Coronary artery (tissue), 2 donors: ENCODE measurements around the gene SIGLEC12.

ENCODE experiments used
- DNase-seq: peaks from one replicate; pipeline ENCODE4 v3.0.0-alpha.2; 2017; ENCODE audit warnings: low spot score
- H3K27ac ChIP-seq, 2 donors: fragments of 200-600 bp; sonication (generic); one replicate each; pipeline ENCODE4 v1.5.1; 2016 to 2019
- H3K4me3 ChIP-seq: fragments of 200-600 bp; sonication (generic); 2 replicates; pipeline ENCODE4 v1.5.1; 2016; ENCODE audit warnings: mild to moderate bottlenecking, moderate library complexity
- TF ChIP-seq, protein P1 (sequence below): fragments of 200-600 bp; sonication (generic); IDR thresholded peaks from one replicate; pipeline ENCODE4 v1.5.1; 2019; ENCODE audit warnings: antibody characterized with exemption

Gene SIGLEC12

DNA sequence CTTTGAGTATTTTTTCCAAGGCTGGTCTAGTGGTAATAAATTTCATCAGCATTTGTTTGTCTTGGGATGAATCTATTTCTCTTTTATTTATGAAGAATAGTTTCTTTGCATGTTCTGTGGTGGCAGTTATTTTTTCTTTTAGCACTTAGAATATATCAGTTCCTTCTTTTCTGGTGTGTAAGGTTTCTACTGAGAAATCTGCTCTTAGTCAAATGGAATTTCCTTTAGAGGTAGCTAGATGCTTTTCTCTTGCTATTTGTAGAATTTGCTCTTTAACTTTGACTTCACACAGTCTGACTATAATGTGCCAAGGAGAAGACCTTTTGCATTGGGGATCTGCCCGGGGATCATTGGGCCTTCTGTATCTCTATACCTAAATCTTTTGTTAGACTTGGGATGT lies 33.9 kb upstream of the SIGLEC12 start:
- TF ChIP-seq, protein P1, sequence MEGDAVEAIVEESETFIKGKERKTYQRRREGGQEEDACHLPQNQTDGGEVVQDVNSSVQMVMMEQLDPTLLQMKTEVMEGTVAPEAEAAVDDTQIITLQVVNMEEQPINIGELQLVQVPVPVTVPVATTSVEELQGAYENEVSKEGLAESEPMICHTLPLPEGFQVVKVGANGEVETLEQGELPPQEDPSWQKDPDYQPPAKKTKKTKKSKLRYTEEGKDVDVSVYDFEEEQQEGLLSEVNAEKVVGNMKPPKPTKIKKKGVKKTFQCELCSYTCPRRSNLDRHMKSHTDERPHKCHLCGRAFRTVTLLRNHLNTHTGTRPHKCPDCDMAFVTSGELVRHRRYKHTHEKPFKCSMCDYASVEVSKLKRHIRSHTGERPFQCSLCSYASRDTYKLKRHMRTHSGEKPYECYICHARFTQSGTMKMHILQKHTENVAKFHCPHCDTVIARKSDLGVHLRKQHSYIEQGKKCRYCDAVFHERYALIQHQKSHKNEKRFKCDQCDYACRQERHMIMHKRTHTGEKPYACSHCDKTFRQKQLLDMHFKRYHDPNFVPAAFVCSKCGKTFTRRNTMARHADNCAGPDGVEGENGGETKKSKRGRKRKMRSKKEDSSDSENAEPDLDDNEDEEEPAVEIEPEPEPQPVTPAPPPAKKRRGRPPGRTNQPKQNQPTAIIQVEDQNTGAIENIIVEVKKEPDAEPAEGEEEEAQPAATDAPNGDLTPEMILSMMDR: no peak
- Histone ChIP-seq H3K27ac (no peak overlapping the region), H3K4me3 (no peak overlapping the region)
- DNase-seq: no peak

DNA sequence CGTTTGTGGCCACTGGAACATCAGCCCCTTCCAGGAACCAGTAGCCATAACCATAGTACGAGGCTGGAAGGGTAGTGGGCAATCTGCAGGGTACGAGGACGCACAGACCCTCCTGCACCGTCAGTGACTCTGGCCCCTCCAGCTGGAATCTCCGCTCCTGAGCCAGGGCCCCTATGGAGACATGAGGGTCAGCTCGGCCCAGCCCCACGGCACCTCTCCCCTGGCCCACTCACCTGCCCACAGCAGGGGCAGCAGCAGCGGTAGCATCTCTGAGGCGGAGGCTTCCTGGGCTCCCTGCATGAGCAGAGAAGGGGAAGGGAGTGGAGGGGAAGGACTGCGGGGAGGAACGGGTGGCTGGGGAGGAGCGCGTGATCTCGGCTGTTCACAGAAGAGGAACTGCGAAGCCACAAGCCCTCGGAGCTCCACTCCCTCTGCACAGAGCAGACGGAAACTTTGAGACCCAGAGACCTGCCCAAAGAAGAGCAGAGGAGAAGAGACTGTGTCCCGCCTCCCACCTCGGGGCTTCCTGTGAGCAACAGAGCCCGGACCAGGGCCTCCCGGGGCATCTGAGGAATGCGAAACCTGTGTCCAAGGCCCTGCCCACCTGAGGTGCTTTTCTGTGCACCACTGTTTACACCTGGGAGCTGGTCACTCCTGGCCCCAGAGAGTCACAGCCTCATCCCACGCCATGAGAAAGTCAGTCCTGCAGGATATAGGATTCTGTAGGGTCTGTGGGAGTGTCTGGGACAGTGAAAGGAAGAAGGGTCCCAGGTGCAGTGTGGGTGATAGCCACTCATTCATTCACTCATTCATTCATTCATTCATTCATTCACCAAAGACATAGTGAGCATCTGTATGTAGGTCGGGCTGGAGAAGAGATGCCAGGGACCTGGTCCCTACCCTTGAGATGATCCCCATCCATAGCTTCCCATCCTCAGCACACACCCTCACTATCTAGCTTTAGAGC lies 30.0 kb upstream of the SIGLEC12 start, which contains the start of gene SIGLEC6:
TSS of gene SIGLEC6 (minus strand) at position 322 of the 967 bp plus-strand sequence. CDS start at position 300, 22 bp downstream.
- TF ChIP-seq, protein P1: no peak
- Histone ChIP-seq H3K27ac (no peak within 1 kb of the TSS), H3K4me3 (no peak within 1 kb of the TSS)
- DNase-seq: no peak

DNA sequence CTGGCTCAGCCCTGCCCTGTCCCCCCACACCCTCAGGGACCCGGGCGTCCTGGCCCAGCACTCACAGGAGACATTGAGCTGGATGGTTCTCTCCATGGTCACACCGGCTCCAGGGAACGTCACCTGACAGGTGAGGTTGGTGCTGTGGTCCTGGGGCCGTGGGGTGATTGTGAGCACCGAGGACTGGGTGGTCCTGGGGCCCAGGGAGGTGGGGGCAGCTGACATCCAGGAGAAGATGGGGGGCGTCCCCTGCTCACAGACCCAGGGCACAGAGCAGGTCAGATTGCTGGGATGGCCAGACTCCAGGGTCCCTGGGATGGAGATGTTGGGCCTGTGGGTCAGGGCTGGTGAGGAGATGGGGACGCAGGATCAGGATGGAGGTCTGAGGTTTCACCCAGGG lies 29.0 kb upstream of the SIGLEC12 start:
- no peak overlapping the region for H3K4me3 ChIP-seq
- no peak overlapping the region for H3K27ac ChIP-seq
- no peak for DNase-seq
- TF ChIP-seq, protein P1: no peak

DNA sequence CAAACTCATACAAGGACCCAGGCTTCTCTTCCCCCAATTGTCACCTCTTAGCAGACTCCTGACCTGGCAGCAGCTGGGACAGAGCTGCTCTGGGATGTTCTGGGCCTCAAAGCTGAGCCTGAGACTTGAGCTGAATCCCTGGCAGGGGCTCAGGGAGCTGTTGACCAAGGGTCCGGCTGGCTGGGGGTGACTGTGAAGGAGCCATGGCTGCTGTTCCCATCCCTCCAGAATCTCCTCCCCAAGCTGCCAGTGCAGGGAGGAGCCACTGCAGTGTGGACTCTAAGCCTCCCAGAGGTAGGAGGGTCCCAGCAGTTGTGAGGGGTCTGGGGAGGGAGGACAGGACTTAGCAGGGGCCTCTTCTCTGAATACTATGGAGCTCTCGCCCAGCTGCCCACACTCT lies 27.7 kb upstream of the SIGLEC12 start:
- no peak overlapping the region for H3K27ac ChIP-seq
- no peak for DNase-seq
- H3K4me3 ChIP-seq: no peak overlapping the region
- TF ChIP-seq, protein P1: no peak

DNA sequence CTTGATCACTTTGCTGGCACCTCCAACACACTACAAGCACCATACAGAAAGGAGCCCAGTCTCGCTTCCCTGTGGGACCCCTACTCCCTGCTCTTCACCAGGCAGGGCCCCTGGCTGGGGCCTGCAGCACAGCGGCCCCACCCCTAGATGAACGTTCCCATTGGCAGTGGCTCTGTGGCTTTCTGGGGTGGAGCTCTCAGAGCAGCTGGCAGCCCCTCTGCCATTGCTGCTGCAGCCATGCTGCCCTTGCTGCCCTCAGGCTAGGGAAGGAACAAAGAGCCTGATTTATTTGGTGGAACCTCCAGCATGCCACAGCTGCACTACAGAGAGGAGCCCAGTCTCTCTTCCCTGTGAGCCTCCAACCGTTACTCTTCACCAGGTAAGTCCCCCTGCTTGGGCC lies 24.1 kb upstream of the SIGLEC12 start:
- DNase-seq: no peak
- TF ChIP-seq, protein P1: no peak
- Histone ChIP-seq H3K4me3 (no peak overlapping the region), H3K27ac (no peak overlapping the region)

DNA sequence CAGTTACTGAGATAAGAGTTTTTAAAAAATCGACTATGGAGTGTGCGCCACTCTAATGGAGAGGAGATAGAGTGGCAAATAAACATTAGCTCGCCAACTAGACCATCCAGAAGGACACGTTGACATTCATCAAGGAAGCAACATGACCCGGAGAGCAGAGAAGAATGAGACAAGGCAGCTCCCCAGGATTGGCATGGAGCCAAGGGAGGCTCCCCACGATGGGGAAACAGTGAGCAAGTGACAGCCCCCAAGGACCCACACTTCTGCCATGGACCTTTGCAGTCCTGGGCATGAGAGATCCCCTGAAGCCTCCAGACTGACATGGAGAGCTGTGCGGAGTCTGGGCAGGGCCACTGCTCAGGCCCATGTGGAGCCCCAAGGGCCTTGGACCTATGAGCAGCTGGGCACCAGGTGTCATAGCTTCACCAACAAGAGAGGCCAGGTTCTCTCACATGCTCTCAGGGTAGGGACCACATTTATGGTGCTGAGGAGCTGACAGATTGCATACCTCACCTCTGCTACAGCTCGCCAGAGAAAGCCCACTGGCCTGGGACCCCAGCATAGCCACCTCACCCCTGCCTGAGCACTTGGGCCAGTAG lies 23.2 kb upstream of the SIGLEC12 start:
- Histone ChIP-seq H3K27ac (no peak overlapping the region), H3K4me3 (no peak overlapping the region)
- DNase-seq: no peak
- TF ChIP-seq, protein P1: no peak
